OCI-LY1 (cell line): ENCODE results near the gene CACNB1.
A peak's percentile ranks its signal among the peaks of the same experiment; 100 is the strongest.

Source experiments
- H2AFZ ChIP-seq: fragments of 200-600 bp; sonication (generic), shearing (Covaris generic); 2 replicates; pipeline ENCODE4 v1.6.0; 2014; ENCODE audit warnings: antibody characterized with exemption, mild to moderate bottlenecking, low read length
- H3F3A ChIP-seq: fragments of 200-600 bp; sonication (generic), shearing (Covaris generic); 2 replicates; pipeline ENCODE4 v1.6.0; 2014; ENCODE audit warnings: mild to moderate bottlenecking, antibody characterized with exemption, low read length, moderate library complexity; ENCODE audit not compliant: insufficient read depth
- H3K27ac ChIP-seq: fragments of 200-600 bp; sonication (generic); 2 replicates; pipeline ENCODE4 v1.5.1; 2014; ENCODE audit warnings: low read length, mixed run types, mild to moderate bottlenecking, low read depth; ENCODE audit not compliant: poor library complexity, severe bottlenecking
- H3K27me3 ChIP-seq: fragments of 200-600 bp; sonication (generic); 2 replicates; pipeline ENCODE4 v1.6.0; 2014; ENCODE audit warnings: antibody characterized with exemption, mild to moderate bottlenecking, low read length, moderate library complexity; ENCODE audit not compliant: insufficient read depth
- H3K36me3 ChIP-seq: fragments of 200-600 bp; sonication (generic); 2 replicates; pipeline ENCODE4 v1.6.1; 2014; ENCODE audit warnings: mild to moderate bottlenecking, antibody characterized with exemption, low read length, moderate library complexity, mixed read lengths; ENCODE audit not compliant: insufficient read depth
- H3K4me1 ChIP-seq: fragments of 200-600 bp; sonication (generic); 2 replicates; pipeline ENCODE4 v1.5.1; 2014; ENCODE audit warnings: mild to moderate bottlenecking, low read length, moderate library complexity; ENCODE audit not compliant: insufficient read depth, severe bottlenecking
- H3K4me2 ChIP-seq: fragments of 200-600 bp; sonication (generic), shearing (Covaris generic); 2 replicates; pipeline ENCODE4 v1.6.1; 2014; ENCODE audit warnings: low read length
- H3K4me3 ChIP-seq: fragments of 200-600 bp; sonication (generic); 2 replicates; pipeline ENCODE4 v1.5.1; 2014; ENCODE audit warnings: low read length, low read depth, mild to moderate bottlenecking, mixed read lengths; ENCODE audit not compliant: poor library complexity, severe bottlenecking
- H3K79me2 ChIP-seq: fragments of 200-600 bp; shearing (Covaris generic); 2 replicates; pipeline ENCODE4 v1.6.1; 2016; ENCODE audit warnings: mixed run types, low read length, mixed read lengths; ENCODE audit not compliant: insufficient read depth
- H3K9ac ChIP-seq: fragments of 200-600 bp; sonication (generic), shearing (Covaris generic); 2 replicates; pipeline ENCODE4 v1.6.1; 2014; ENCODE audit warnings: mild to moderate bottlenecking, low read length, mixed read lengths
- H3K9me2 ChIP-seq: fragments of 200-600 bp; sonication (generic), shearing (Covaris generic); 2 replicates; pipeline ENCODE4 v1.6.1; 2014; ENCODE audit warnings: low read depth, mild to moderate bottlenecking, low read length, mixed read lengths
- H3K9me3 ChIP-seq: fragments of 200-600 bp; shearing (Covaris generic); 2 replicates; pipeline ENCODE4 v1.6.1; 2014; ENCODE audit warnings: low read length, mixed read lengths
- H4K20me1 ChIP-seq: fragments of 200-600 bp; sonication (generic), shearing (Covaris generic); 2 replicates; pipeline ENCODE4 v1.6.0; 2016; ENCODE audit warnings: mild to moderate bottlenecking, low read length; ENCODE audit not compliant: insufficient read depth
- CTCF ChIP-seq: fragments of 200-600 bp; sonication (generic), shearing (Covaris generic); IDR thresholded peaks from 2 replicates; pipeline ENCODE4 v1.5.1; 2017; ENCODE audit warnings: mild to moderate bottlenecking, antibody characterized with exemption, low read length, moderate library complexity, mixed read lengths
- EZH2 ChIP-seq: fragments of 200-600 bp; sonication (generic), shearing (Covaris generic); IDR thresholded peaks from 2 replicates; pipeline ENCODE4 v1.8.0; 2017; ENCODE audit warnings: borderline replicate concordance, mixed run types, mild to moderate bottlenecking, antibody characterized with exemption, low read length, moderate library complexity, mixed read lengths

The CACNB1 gene

GRCh38 chr17:39167476-39167875, 30.0 kb downstream of the CACNB1 start:
- H3K79me2 ChIP-seq, result no peaks in the 10 kb centered on the region
- no peak overlapping the region for H3K27ac ChIP-seq
- no peak overlapping the region for H3K4me2 ChIP-seq
- H3K36me3 ChIP-seq, result no peaks in the 10 kb centered on the region
- TF ChIP-seq EZH2, result no peak
- TF ChIP-seq CTCF, result no peak
- peaks cover 6% of the 10 kb centered on the region for H3K4me1 ChIP-seq
- no peak overlapping the region for H3K4me3 ChIP-seq
- no peaks in the 10 kb centered on the region for H3K9me2 ChIP-seq
- no peaks in the 10 kb centered on the region for H4K20me1 ChIP-seq
- H2AFZ ChIP-seq, result no peak overlapping the region
- no peak overlapping the region for H3K9ac ChIP-seq
- no peaks in the 10 kb centered on the region for H3F3A ChIP-seq
- H3K9me3 ChIP-seq, result no peaks in the 10 kb centered on the region
- no peaks in the 10 kb centered on the region; the same call in 1 of the 2 replicates for H3K27me3 ChIP-seq

GRCh38 chr17:39166437-39167335, 30.8 kb downstream of the CACNB1 start:
- TF ChIP-seq EZH2 (no peak), CTCF (no peak)
- no peaks in the 10 kb centered on the region for H3K9me3 ChIP-seq
- H3K27ac ChIP-seq, result no peak overlapping the region
- no peak overlapping the region for H3K4me3 ChIP-seq
- H2AFZ ChIP-seq, result no peak overlapping the region
- H3K9ac ChIP-seq, result no peak overlapping the region
- H3K79me2 ChIP-seq, result no peaks in the 10 kb centered on the region
- H3K27me3 ChIP-seq, result no peaks in the 10 kb centered on the region; the same call in 1 of the 2 replicates
- H3K4me2 ChIP-seq, result no peak overlapping the region
- no peaks in the 10 kb centered on the region for H3K36me3 ChIP-seq
- peaks cover 6% of the 10 kb centered on the region for H3K4me1 ChIP-seq
- H3K9me2 ChIP-seq, result no peaks in the 10 kb centered on the region
- H4K20me1 ChIP-seq, result no peaks in the 10 kb centered on the region
- no peaks in the 10 kb centered on the region for H3F3A ChIP-seq

- no peak for TF ChIP-seq CTCF
- Histone ChIP-seq H3K4me2 (peak within 1 kb of the TSS; percentile 77), H3K4me1 (peaks cover 6% of the 10 kb centered on the region), H3K79me2 (no peaks in the 10 kb centered on the region), H3K27ac (no peak within 1 kb of the TSS), H3K36me3 (no peaks in the 10 kb centered on the region), H3F3A (no peaks in the 10 kb centered on the region), H3K9me2 (no peaks in the 10 kb centered on the region), H2AFZ (no peak within 1 kb of the TSS), H3K4me3 (peak within 1 kb of the TSS; percentile 59), H3K27me3 (no peaks in the 10 kb centered on the region; the same call in none of the 2 replicates), H4K20me1 (no peaks in the 10 kb centered on the region), H3K9me3 (no peaks in the 10 kb centered on the region), H3K9ac (peak within 1 kb of the TSS; percentile 50; the same call in 1 of the 2 replicates)
These were observed 31.6 kb downstream of the CACNB1 start, which contains the start of gene ARL5C for GRCh38 chr17:39165841-39166349. TSS of gene ARL5C (minus strand) at chr17:39166161. CDS start at chr17:39165760, 401 bp downstream.
